Sigmoid colon (tissue), 4 donors: ENCODE measurements around the gene DSG4.

Experiments used
- CTCF ChIP-seq, 4 experiments: fragments of 450-650 bp in 3 of 4; fragments of 200-600 bp in 1 of 4; IDR thresholded peaks; one replicate each; pipeline ENCODE4 v1.5.1; 2016 to 2019; ENCODE audit warnings: antibody characterized with exemption in 4 of 4, mild to moderate bottlenecking in 3 of 4, moderate library complexity in 2 of 4
- EP300 ChIP-seq, 4 donors: sonication (generic); formaldehyde crosslinking; IDR thresholded peaks; one replicate each; pipeline ENCODE4 v1.6.1; 2017; ENCODE audit warnings: antibody characterized with exemption in 4 of 4
- POLR2A ChIP-seq, 2 donors: fragments of 450-650 bp; IDR thresholded peaks; one replicate each; pipeline ENCODE4 v1.6.1; 2016; ENCODE audit warnings: antibody characterized with exemption in 2 of 2, mild to moderate bottlenecking in 2 of 2, moderate library complexity in 2 of 2
- POLR2AphosphoS5 ChIP-seq, 4 donors: sonication (generic); formaldehyde crosslinking; IDR thresholded peaks; one replicate each; pipeline ENCODE4 v1.6.1; 2017; ENCODE audit warnings: antibody characterized with exemption in 4 of 4

- no peak for TF ChIP-seq CTCF (IDR thresholded peaks at IDR 0.05)
- no peak for TF ChIP-seq POLR2AphosphoS5 (IDR thresholded peaks at IDR 0.05)
- no peak for TF ChIP-seq POLR2A (IDR thresholded peaks at IDR 0.05)
- no peak for TF ChIP-seq EP300 (IDR thresholded peaks at IDR 0.05)
Measured at GRCh38 chr18:31426021-31426420, 49.4 kb downstream of the DSG4 start.
